ENCODE data around the gene ITGA5. TPM values are rescaled to one million over a fixed set of nuclear protein-coding genes. Genes with fewer than 3 reads are reported as not detected.

ITGA5 gene
- total and polyA plus RNA-seq, 2 of the 13 experiments (the other 11 are each of a cell fraction or from before 2014, with no cell fraction given), result 0.20 to 0.40 TPM

- TF ChIP-seq RERE (CRISPR knock-in tag; IDR thresholded peaks at IDR 0.05; ENCODE audit: low read depth) (no peak), TFDP2 (CRISPR knock-in tag; IDR thresholded peaks at IDR 0.05) (peak; percentile 48; the same call in 1 of the 2 replicates), ZBTB37 (CRISPR knock-in tag; IDR thresholded peaks at IDR 0.05) (no peak), HDAC2 (CRISPR knock-in tag; IDR thresholded peaks at IDR 0.05) (peak; percentile 40; the same call in 1 of the 2 replicates), RFX1 (IDR thresholded peaks at IDR 0.05) (no peak), REPIN1 (CRISPR knock-in tag; IDR thresholded peaks at IDR 0.05; ENCODE audit: borderline replicate concordance, low read depth) (peak; percentile 52; the same call in 1 of the 2 replicates), SP140L (CRISPR knock-in tag; IDR thresholded peaks at IDR 0.05; ENCODE audit: borderline replicate concordance) (no peak), NFE2L2 (IDR thresholded peaks at IDR 0.05; ENCODE audit: low read length) (no peak), KDM2A (CRISPR knock-in tag; IDR thresholded peaks at IDR 0.05; ENCODE audit: borderline replicate concordance, low read depth) (peak; percentile 71), SCMH1 (CRISPR knock-in tag; IDR thresholded peaks at IDR 0.05; ENCODE audit: borderline replicate concordance) (no peak), ZFP1 (CRISPR knock-in tag; IDR thresholded peaks at IDR 0.05) (0 out of 2 replicates have a peak, but pooled peaks have one; percentile 37), SUZ12 (IDR thresholded peaks at IDR 0.05; ENCODE audit: low read depth, low read length) (no peak), HNRNPH1 (optimal IDR thresholded peaks at IDR 0.05; ENCODE audit: low read depth, low read length) (no peak), ESRRA (CRISPR knock-in tag; IDR thresholded peaks at IDR 0.05; ENCODE audit: low read depth) (no peak), SIX4 (CRISPR knock-in tag; IDR thresholded peaks at IDR 0.05) (no peak), KLF11 (CRISPR knock-in tag; IDR thresholded peaks at IDR 0.05) (no peak), ZNF543 (CRISPR knock-in tag; IDR thresholded peaks at IDR 0.05) (no peak), PRDM10 (CRISPR knock-in tag; IDR thresholded peaks at IDR 0.05; ENCODE audit: low read depth) (no peak), ZBTB7B (CRISPR knock-in tag; IDR thresholded peaks at IDR 0.05) (peak; percentile 67; the same call in 1 of the 2 replicates)
These were observed 58.2 kb downstream of the ITGA5 start (continued) for GRCh38 chr12:54360717-54361456.
